B cell (primary cell): ENCODE results near the gene CSMD2. TPM values are rescaled to one million over a fixed set of nuclear protein-coding genes. Genes with fewer than 3 reads are reported as not detected.

Experiments used
- ATAC-seq: fragments of 200-7000 bp; cut with Tn5 transposase; one replicate; pipeline ENCODE4 v1.10.0; 2021; ENCODE audit warnings: low read depth, mild to moderate bottlenecking, moderate number of reproducible peaks, moderate library complexity
- CTCF ChIA-PET: fragments of 350-600 bp; sonication (Branson Sonifier 250); formaldehyde crosslinking; loops from one replicate; lab custom pipeline; 2021; ENCODE audit warnings: antibody characterized with exemption, inconsistent platforms; lab: Charles Lee
- POLR2A ChIA-PET: fragments of 350-600 bp; sonication (Branson Sonifier 250); formaldehyde crosslinking; loops from one replicate; lab custom pipeline; 2021; ENCODE audit warnings: antibody characterized with exemption; lab: Charles Lee
- DNase-seq: peaks from one replicate; pipeline ENCODE4 v3.0.0; 2013
- H2AFZ ChIP-seq: 2 replicates; pipeline ENCODE4 v1.6.1; 2012; ENCODE audit warnings: mild to moderate bottlenecking, low read depth, low read length; ENCODE audit not compliant: insufficient read depth, poor library complexity, severe bottlenecking
- H3K27ac ChIP-seq, 2 donors: 1 replicate in 1 of 2; 2 replicates in 1 of 2; pipeline ENCODE4 v1.5.1; 2012 to 2013; ENCODE audit warnings: low read length in 2 of 2, mild to moderate bottlenecking in 2 of 2, moderate library complexity in 1 of 2
- H3K27me3 ChIP-seq, 4 experiments: fragments of 200-600 bp in 1 of 4; sonication (generic) in 1 of 4; replicated peaks in 1 of 4; 1 replicate in 2 of 4; 2 replicates in 2 of 4; pipeline versions ENCODE4 v1.6.1 to v1.7.0; 2013 to 2016; ENCODE audit warnings: low read length in 3 of 4, mild to moderate bottlenecking in 2 of 4, mixed read lengths in 1 of 4, moderate library complexity in 1 of 4; ENCODE audit not compliant: insufficient read depth in 4 of 4, control insufficient read depth in 3 of 4; ENCODE audit errors: control extremely low read depth in 1 of 4
- H3K36me3 ChIP-seq, 2 experiments: replicated peaks in 1 of 2; 1 replicate in 1 of 2; 2 replicates in 1 of 2; pipeline versions ENCODE4 v1.6.1 to v1.7.1; 2013; ENCODE audit warnings: low read length in 1 of 2; ENCODE audit not compliant: insufficient read depth in 2 of 2, control insufficient read depth in 1 of 2; ENCODE audit errors: control extremely low read depth in 1 of 2, extremely low read depth in 1 of 2
- H3K4me1 ChIP-seq, 2 donors: fragments of 200-600 bp in 1 of 2; sonication (generic) in 1 of 2; 1 replicate in 1 of 2; 2 replicates in 1 of 2; pipeline versions ENCODE4 v1.5.1 to v1.6.1; 2013 to 2017; ENCODE audit warnings: low read length in 2 of 2; ENCODE audit not compliant: control insufficient read depth in 2 of 2, insufficient read depth in 2 of 2
- H3K4me2 ChIP-seq: replicated peaks from 2 replicates; pipeline ENCODE3; 2012; ENCODE audit warnings: mild to moderate bottlenecking, low read depth, low read length; ENCODE audit not compliant: poor library complexity, severe bottlenecking
- H3K4me3 ChIP-seq, 5 experiments: fragments of 200-600 bp in 1 of 5; sonication (generic) in 1 of 5; 1 replicate in 3 of 5; 2 replicates in 2 of 5; pipeline versions ENCODE4 v1.5.1 to v1.7.0; 2011 to 2016; ENCODE audit warnings: low read length in 4 of 5, mild to moderate bottlenecking in 4 of 5, low read depth in 2 of 5, control low read depth in 1 of 5, moderate library complexity in 1 of 5; ENCODE audit not compliant: insufficient read depth in 1 of 5; ENCODE audit errors: control extremely low read depth in 1 of 5, extremely low read depth in 1 of 5
- H3K79me2 ChIP-seq: fragments of 200-600 bp; sonication (generic); one replicate; pipeline ENCODE4 v1.6.0; 2016; ENCODE audit warnings: low read length; ENCODE audit not compliant: control insufficient read depth, insufficient read depth
- H3K9ac ChIP-seq: fragments of 200-600 bp; sonication (generic); 2 replicates; pipeline ENCODE4 v1.6.1; 2017; ENCODE audit warnings: mild to moderate bottlenecking, low read length, moderate library complexity
- H3K9me3 ChIP-seq, 3 donors: one replicate each; pipeline versions ENCODE4 v1.6.1 to v1.7.1; 2013; ENCODE audit warnings: low read length in 2 of 3; ENCODE audit not compliant: control insufficient read depth in 2 of 3, insufficient read depth in 1 of 3; ENCODE audit errors: control extremely low read depth in 1 of 3
- H4K20me1 ChIP-seq: 2 replicates; pipeline ENCODE4 v1.6.0; 2012; ENCODE audit warnings: mild to moderate bottlenecking, low read length; ENCODE audit not compliant: insufficient read depth, control insufficient read depth, poor library complexity, severe bottlenecking
- H3K27ac Mint-ChIP-seq: one replicate; pipeline ENCODE4 v1.8.0; 2021; ENCODE audit warnings: mixed read lengths
- H3K27me3 Mint-ChIP-seq: one replicate; pipeline ENCODE4 v1.8.0; 2021; ENCODE audit warnings: mixed read lengths
- H3K4me1 Mint-ChIP-seq: one replicate; pipeline ENCODE4 v1.8.0; 2021; ENCODE audit warnings: mixed read lengths
- H3K4me3 Mint-ChIP-seq: one replicate; pipeline ENCODE4 v1.8.0; 2021; ENCODE audit warnings: mixed read lengths
- H3K9me3 Mint-ChIP-seq: one replicate; pipeline ENCODE4 v1.8.0; 2022; ENCODE audit warnings: mixed read lengths; ENCODE audit not compliant: insufficient read depth
- EZH2 ChIP-seq: IDR thresholded peaks from 2 replicates; pipeline ENCODE4 v1.6.1; 2012; ENCODE audit warnings: borderline replicate concordance, low read depth, mild to moderate bottlenecking, moderate library complexity, low read length; ENCODE audit not compliant: insufficient read depth, poor library complexity, severe bottlenecking
- WGBS: methylation state at CpG from one replicate; pipeline ENCODE4 v1.1.5; 2013; ENCODE audit warnings: missing lambda C conversion rate; ENCODE audit not compliant: insufficient coverage; 5-methylcytosine and 5-hydroxymethylcytosine counted together
- intact Hi-C: fragments of 100-400 bp; cut with micrococcal nuclease; formaldehyde crosslinking; loops from one replicate; pipeline ENCODE4 v1.10.0; 2022
- polyA plus RNA-seq: library from polyadenylated mRNA; depleted of rRNA; stranded (reverse); fragments of >200 nt; gene quantifications from 2 replicates; pipeline ENCODE4 v1.2.3, GENCODE V29; 2012
- total RNA-seq, 2 donors: library from RNA; stranded (reverse); fragments of 120-200 nt in 1 of 2; gene quantifications; 1 replicate in 1 of 2; 2 replicates in 1 of 2; pipeline versions ENCODE4 v1.2.3 to v1.2.4, GENCODE V29; 2013 to 2022
- TF ChIP-seq, protein P1 (sequence below): fragments of 200-600 bp; IDR thresholded peaks from one replicate; pipeline ENCODE4 v1.8.0; 2022; ENCODE audit warnings: antibody characterized with exemption, mild to moderate bottlenecking

CSMD2 gene
- total and polyA plus RNA-seq, 2 donors (not counting 1 experiment from before 2014, with no cell fraction given): not detected

DNA sequence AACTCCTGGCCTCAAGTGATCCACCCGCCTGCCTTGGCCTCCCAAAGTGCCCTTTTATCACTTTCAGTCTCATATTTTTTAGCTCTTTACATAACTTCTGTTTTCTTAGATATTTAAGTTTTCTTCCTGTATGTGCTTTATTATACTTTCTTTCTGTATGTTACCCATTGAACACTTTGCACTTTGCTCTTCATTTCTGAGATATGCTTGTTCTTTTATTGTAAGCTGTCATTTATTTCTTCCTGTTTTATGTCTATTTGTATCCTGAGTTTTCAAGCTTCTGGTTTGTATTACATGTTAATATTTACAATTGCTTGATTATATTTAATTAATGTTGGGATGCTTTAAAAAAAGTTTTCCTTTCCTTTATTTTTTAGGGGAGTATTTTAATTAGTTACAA is 656.9 kb downstream of the CSMD2 start:
- intact Hi-C loops: no loop called here
- no peak overlapping the region for H3K4me3 Mint-ChIP-seq
- no peaks in the 10 kb centered on the region for H3K4me1 Mint-ChIP-seq
- H3K4me1 ChIP-seq: no peaks in the 10 kb centered on the region
- no peaks in the 10 kb centered on the region for H3K36me3 ChIP-seq
- no peak overlapping the region for H3K4me2 ChIP-seq
- TF ChIP-seq, protein P1, sequence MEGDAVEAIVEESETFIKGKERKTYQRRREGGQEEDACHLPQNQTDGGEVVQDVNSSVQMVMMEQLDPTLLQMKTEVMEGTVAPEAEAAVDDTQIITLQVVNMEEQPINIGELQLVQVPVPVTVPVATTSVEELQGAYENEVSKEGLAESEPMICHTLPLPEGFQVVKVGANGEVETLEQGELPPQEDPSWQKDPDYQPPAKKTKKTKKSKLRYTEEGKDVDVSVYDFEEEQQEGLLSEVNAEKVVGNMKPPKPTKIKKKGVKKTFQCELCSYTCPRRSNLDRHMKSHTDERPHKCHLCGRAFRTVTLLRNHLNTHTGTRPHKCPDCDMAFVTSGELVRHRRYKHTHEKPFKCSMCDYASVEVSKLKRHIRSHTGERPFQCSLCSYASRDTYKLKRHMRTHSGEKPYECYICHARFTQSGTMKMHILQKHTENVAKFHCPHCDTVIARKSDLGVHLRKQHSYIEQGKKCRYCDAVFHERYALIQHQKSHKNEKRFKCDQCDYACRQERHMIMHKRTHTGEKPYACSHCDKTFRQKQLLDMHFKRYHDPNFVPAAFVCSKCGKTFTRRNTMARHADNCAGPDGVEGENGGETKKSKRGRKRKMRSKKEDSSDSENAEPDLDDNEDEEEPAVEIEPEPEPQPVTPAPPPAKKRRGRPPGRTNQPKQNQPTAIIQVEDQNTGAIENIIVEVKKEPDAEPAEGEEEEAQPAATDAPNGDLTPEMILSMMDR: no peak
- no peak for TF ChIP-seq EZH2
- no peak overlapping the region for H3K27ac Mint-ChIP-seq
- H3K4me3 ChIP-seq: no peak overlapping the region
- ChIA-PET CTCF (no interaction called here), POLR2A (no interaction called here)
- no peaks in the 10 kb centered on the region for H3K79me2 ChIP-seq
- no peaks in the 10 kb centered on the region for H4K20me1 ChIP-seq
- no peak overlapping the region for H2AFZ ChIP-seq
- ATAC-seq (no peak), DNase-seq (no peak)
- H3K27me3 Mint-ChIP-seq: peaks cover 11% of the 10 kb centered on the region
- no peak overlapping the region for H3K27ac ChIP-seq
- H3K27me3 ChIP-seq: no peaks in the 10 kb centered on the region
- no CpG with 5 or more reads among the region's 1 CpG for WGBS
- H3K9ac ChIP-seq: no peak overlapping the region
- no peaks in the 10 kb centered on the region for H3K9me3 Mint-ChIP-seq
- no peaks in the 10 kb centered on the region for H3K9me3 ChIP-seq

DNA sequence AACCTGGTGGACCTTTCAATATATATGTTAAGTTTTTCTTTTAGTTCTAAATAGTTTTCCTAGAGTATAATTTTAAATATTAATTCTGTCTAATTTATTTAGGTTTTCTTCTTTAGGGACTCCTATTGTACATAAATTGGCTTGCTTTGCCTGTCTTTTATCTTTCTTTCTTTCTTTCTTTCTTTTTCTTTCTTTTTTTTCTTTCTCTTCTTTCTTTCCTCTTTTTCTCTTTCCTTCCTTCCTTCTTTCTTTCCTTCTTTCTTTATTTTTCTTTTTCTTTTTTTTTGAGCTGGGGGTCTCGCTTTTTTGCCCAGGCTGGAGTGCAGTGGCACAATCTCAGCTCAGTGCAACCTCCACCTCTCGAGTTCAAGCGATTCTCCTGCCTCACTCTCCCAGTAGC is 657.4 kb downstream of the CSMD2 start:
- Histone ChIP-seq H3K27ac (no peak overlapping the region), H3K9ac (no peak overlapping the region), H3K4me1 (no peaks in the 10 kb centered on the region), H3K36me3 (no peaks in the 10 kb centered on the region), H3K4me2 (no peak overlapping the region), H4K20me1 (no peaks in the 10 kb centered on the region), H3K4me3 (no peak overlapping the region), H2AFZ (no peak overlapping the region), H3K79me2 (no peaks in the 10 kb centered on the region), H3K9me3 (no peaks in the 10 kb centered on the region), H3K27me3 (no peaks in the 10 kb centered on the region)
- peaks cover 11% of the 10 kb centered on the region for H3K27me3 Mint-ChIP-seq
- no peak for TF ChIP-seq EZH2
- TF ChIP-seq, protein P1: no peak
- H3K4me3 Mint-ChIP-seq: no peak overlapping the region
- CTCF ChIA-PET: no interaction called here
- 100% methylated on average over 1 of the region's 3 CpGs for WGBS
- peaks cover under 1% of the 10 kb centered on the region for H3K9me3 Mint-ChIP-seq
- no peak overlapping the region for H3K27ac Mint-ChIP-seq
- H3K4me1 Mint-ChIP-seq: no peaks in the 10 kb centered on the region
- no peak for DNase-seq
- POLR2A ChIA-PET: no interaction called here
- intact Hi-C loops: no loop called here
- ATAC-seq: no peak
